Transverse colon (tissue), 3 donors: Measurements from ENCODE around the gene SHPK.

Experiments used
- EP300 ChIP-seq: sonication (generic); formaldehyde crosslinking; IDR thresholded peaks from one replicate; pipeline ENCODE4 v1.6.1; 2017; ENCODE audit warnings: antibody characterized with exemption, low read depth
- POLR2A ChIP-seq: fragments of 450-650 bp; IDR thresholded peaks from one replicate; pipeline ENCODE4 v1.6.1; 2016; ENCODE audit warnings: antibody characterized with exemption, mild to moderate bottlenecking, moderate library complexity
- TF ChIP-seq, protein P1 (sequence below), 5 experiments: fragments of 200-600 bp in 3 of 5; fragments of 450-650 bp in 2 of 5; sonication (generic) in 3 of 5; IDR thresholded peaks; 1 replicate in 2 of 5; 2 replicates in 3 of 5; pipeline ENCODE4 v1.5.1; 2016 to 2017; ENCODE audit warnings: antibody characterized with exemption in 5 of 5, inconsistent platforms in 3 of 5, mild to moderate bottlenecking in 2 of 5, moderate library complexity in 1 of 5

DNA sequence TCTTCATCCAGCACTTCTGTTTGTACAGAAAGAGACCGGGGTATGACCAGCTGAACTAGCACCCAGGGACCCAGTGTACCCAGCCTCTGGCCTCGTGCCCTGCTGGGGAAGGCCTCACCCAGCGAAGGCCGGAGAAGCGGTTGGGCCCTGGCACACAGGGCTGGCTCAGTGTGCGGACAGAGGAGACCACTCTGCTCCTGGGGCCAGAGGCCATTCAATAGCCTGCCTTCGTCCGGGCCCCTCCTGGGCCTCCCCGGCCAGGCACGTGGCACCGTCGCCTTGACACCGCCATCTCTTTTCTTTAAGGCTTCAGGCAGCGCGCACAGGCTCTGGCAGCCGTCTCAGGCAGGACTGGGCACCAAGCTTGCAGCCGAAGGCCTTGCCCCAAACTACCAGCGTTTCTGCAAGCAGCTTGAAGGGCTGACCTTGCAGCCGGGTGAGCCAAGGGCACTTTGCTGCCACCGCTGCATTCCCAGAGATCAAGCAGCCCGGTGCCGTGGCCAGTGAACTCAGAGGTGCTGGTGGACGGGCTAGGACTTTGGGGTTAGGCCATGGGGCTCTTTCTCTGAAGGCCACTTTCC, 24.4 kb upstream of the SHPK start:
- TF ChIP-seq, protein P1, sequence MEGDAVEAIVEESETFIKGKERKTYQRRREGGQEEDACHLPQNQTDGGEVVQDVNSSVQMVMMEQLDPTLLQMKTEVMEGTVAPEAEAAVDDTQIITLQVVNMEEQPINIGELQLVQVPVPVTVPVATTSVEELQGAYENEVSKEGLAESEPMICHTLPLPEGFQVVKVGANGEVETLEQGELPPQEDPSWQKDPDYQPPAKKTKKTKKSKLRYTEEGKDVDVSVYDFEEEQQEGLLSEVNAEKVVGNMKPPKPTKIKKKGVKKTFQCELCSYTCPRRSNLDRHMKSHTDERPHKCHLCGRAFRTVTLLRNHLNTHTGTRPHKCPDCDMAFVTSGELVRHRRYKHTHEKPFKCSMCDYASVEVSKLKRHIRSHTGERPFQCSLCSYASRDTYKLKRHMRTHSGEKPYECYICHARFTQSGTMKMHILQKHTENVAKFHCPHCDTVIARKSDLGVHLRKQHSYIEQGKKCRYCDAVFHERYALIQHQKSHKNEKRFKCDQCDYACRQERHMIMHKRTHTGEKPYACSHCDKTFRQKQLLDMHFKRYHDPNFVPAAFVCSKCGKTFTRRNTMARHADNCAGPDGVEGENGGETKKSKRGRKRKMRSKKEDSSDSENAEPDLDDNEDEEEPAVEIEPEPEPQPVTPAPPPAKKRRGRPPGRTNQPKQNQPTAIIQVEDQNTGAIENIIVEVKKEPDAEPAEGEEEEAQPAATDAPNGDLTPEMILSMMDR (IDR thresholded peaks at IDR 0.05), result no peak
- no peak for TF ChIP-seq POLR2A
- TF ChIP-seq EP300, result no peak
